SK-N-MC (cell line): ENCODE data around the gene DCAF4.

Experiments
- DNase-seq: peaks from one replicate; pipeline ENCODE4 v3.0.0-alpha.2; 2011; ENCODE audit warnings: low read depth, low spot score
- H3K27ac ChIP-seq: fragments of 200-600 bp; sonication (generic); 2 replicates; pipeline ENCODE4 v1.5.1; 2016; ENCODE audit warnings: mixed run types
- H3K36me3 ChIP-seq: fragments of 200-600 bp; sonication (generic); 2 replicates; pipeline ENCODE4 v1.6.1; 2017; ENCODE audit warnings: antibody characterized with exemption, low read length, mixed read lengths; ENCODE audit not compliant: insufficient read depth
- H3K4me3 ChIP-seq: fragments of 200-600 bp; sonication (generic); 2 replicates; pipeline ENCODE4 v1.5.1; 2016
- H3K9ac ChIP-seq: fragments of 200-600 bp; sonication (generic); 2 replicates; pipeline ENCODE4 v1.8.0; 2017; ENCODE audit warnings: mixed run types, mixed read lengths; ENCODE audit not compliant: insufficient read length
- H3K9me3 ChIP-seq: fragments of 200-600 bp; sonication (generic); 2 replicates; pipeline ENCODE4 v1.6.1; 2017; ENCODE audit warnings: low read depth, mild to moderate bottlenecking, antibody characterized with exemption, low read length, moderate library complexity, mixed read lengths
- EZH2 ChIP-seq: fragments of 200-600 bp; sonication (generic); IDR thresholded peaks from one replicate; pipeline ENCODE4 v1.6.1; 2017; ENCODE audit warnings: antibody characterized with exemption
- FOXP2 ChIP-seq: optimal IDR thresholded peaks from 2 replicates; pipeline ENCODE3; 2011; ENCODE audit warnings: mild to moderate bottlenecking, moderate library complexity; ENCODE audit not compliant: insufficient read depth; ENCODE audit errors: extremely low read length, control extremely low read depth
- POLR2AphosphoS5 ChIP-seq: IDR thresholded peaks from 2 replicates; pipeline ENCODE4 v1.6.1; 2012; ENCODE audit warnings: mild to moderate bottlenecking, low read depth, low read length, borderline replicate concordance

DCAF4 gene

DNA sequence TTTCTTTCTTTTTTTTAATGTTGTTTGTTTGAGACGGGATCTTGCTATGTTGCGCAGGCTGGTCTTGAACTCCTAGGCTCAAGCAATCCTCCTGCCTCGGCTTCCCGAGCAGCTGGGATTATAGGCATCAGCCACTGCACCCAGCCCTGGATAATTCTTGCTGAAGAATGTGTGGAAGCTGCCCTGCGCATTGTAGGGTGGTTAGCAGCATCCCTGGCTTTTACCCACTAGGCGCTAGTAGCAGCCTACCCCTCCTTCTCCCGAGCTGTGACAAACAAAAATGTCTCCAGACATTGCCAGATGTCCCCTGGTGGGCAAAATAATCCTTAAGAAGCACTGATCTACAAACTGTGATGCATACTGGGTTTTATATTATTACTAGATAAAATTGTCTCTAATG lies 6.6 kb downstream of the DCAF4 start:
- no peak overlapping the region for H3K9ac ChIP-seq
- H3K4me3 ChIP-seq = no peak overlapping the region
- DNase-seq = no peak
- no peaks in the 10 kb centered on the region for H3K9me3 ChIP-seq
- no peak for TF ChIP-seq FOXP2
- TF ChIP-seq POLR2AphosphoS5 = no peak
- no peak for TF ChIP-seq EZH2
- H3K27ac ChIP-seq = no peak overlapping the region
- peaks cover 3% of the 10 kb centered on the region; the same call in 1 of the 2 replicates for H3K36me3 ChIP-seq

DNA sequence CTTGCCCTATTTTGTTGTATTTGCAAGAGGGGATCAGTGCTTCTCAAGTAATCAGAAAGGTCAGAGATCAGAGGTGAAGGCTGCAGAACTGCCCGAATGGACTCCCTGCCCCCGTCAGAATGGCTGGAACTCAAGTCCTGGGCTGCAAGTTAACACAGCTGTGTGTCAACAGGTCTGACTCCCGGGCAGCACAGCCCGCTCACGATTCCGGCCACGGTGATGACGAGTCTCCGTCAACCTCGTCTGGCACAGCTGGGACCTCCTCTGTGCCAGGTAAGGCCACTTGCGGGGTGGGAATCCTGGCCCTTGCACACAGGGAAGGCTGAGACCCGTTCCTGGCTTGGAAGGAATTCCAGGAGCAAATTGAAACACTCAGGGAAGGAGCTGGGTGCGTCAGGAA lies 13.4 kb downstream of the DCAF4 start:
- H3K9me3 ChIP-seq = no peaks in the 10 kb centered on the region
- H3K36me3 ChIP-seq = peaks cover 48% of the 10 kb centered on the region; the same call in 1 of the 2 replicates
- no peak overlapping the region for H3K9ac ChIP-seq
- TF ChIP-seq FOXP2 (no peak), POLR2AphosphoS5 (no peak), EZH2 (no peak)
- DNase-seq = no peak
- no peak overlapping the region for H3K27ac ChIP-seq
- H3K4me3 ChIP-seq = no peak overlapping the region

DNA sequence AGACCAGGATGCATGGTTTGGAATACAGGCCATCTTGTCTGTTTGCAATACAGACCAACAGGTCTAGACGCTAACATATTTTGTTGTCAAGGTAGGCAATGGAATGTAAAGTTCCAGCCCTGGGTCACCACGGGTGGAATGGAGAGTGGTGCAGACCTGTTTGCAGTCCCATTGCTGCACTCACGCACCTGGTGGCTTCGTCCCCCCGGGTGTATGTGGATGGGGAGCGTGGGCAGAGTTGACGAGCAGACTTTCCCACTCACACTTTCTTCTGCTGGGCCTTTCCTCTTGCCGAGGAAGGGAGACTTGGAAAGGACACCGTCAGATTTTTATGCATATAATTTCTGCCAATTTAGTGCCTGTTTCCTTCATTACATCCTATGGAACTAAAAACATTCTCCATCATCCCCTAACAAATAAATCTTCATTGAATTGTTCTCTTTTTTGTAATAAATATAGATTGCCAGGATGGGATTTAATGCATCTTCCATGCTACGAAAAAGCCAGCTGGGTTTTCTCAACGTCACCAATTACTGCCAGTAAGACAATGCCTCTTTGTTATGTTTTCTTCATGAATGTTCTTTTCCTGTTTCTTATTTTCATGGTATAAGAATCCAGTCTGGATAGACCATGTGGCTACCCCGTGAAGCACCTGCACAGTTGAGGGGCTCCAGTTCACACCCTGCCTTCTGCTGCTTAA lies 15.2 kb downstream of the DCAF4 start:
- peaks cover 49% of the 10 kb centered on the region; the same call in 1 of the 2 replicates for H3K36me3 ChIP-seq
- no peak overlapping the region for H3K4me3 ChIP-seq
- TF ChIP-seq POLR2AphosphoS5 (no peak), FOXP2 (no peak), EZH2 (no peak)
- H3K27ac ChIP-seq = no peak overlapping the region
- H3K9ac ChIP-seq = no peak overlapping the region
- DNase-seq = no peak
- H3K9me3 ChIP-seq = no peaks in the 10 kb centered on the region

DNA sequence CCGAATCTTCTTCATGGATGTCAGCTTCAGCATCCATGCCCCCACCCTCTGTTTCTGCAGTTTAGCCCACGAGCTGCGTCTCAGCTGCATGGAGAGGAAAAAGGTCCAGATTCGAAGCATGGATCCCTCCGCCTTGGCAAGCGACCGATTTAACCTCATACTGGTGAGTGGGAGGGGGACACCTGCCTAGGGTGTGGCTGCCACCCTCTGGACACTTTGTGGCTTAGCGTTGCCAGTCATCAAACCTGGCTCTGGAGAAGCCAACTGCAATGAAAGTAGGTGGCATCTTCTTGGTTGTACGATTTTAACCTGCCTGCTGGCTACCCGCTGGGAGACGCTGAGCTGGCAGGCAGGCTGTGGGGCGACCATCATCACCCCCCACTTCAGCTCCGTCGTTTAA lies 16.7 kb downstream of the DCAF4 start:
- H3K9ac ChIP-seq = no peak overlapping the region
- no peak overlapping the region for H3K27ac ChIP-seq
- no peaks in the 10 kb centered on the region for H3K9me3 ChIP-seq
- no peak for TF ChIP-seq EZH2
- no peak for TF ChIP-seq POLR2AphosphoS5
- no peak for TF ChIP-seq FOXP2
- DNase-seq = no peak
- H3K36me3 ChIP-seq = peaks cover 55% of the 10 kb centered on the region; the same call in 1 of the 2 replicates
- no peak overlapping the region for H3K4me3 ChIP-seq

DNA sequence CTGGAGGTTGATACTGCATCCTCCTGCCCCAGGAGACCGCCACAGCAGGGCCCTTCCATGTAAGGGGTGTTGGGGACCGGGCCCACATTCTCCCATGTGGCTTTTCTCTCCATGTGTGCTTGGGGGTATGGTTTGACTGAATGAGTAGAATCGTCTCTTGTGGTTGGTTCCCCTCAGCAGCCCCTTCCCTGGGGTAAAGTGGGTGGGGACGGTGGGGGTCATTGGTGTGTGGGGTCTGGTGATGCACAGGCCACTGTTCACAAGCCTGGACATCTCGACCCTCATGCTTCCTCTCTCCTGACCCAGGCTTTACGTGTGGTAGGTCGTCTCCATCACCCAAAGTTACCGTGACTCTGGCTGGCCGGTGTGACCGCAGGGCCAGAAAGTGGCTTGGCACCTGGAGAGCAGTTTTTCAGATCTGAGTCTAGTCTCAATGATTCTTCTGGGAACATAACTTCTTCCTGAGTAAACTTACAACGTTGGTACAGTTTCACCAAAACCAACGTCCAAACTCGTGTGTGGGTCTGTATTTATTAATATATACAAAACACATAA lies 17.7 kb downstream of the DCAF4 start:
- no peak for DNase-seq
- Histone ChIP-seq H3K36me3 (peaks cover 48% of the 10 kb centered on the region; the same call in 1 of the 2 replicates), H3K27ac (no peak overlapping the region), H3K4me3 (no peak overlapping the region), H3K9ac (no peak overlapping the region), H3K9me3 (no peaks in the 10 kb centered on the region)
- TF ChIP-seq FOXP2 (no peak), POLR2AphosphoS5 (no peak), EZH2 (no peak)

DNA sequence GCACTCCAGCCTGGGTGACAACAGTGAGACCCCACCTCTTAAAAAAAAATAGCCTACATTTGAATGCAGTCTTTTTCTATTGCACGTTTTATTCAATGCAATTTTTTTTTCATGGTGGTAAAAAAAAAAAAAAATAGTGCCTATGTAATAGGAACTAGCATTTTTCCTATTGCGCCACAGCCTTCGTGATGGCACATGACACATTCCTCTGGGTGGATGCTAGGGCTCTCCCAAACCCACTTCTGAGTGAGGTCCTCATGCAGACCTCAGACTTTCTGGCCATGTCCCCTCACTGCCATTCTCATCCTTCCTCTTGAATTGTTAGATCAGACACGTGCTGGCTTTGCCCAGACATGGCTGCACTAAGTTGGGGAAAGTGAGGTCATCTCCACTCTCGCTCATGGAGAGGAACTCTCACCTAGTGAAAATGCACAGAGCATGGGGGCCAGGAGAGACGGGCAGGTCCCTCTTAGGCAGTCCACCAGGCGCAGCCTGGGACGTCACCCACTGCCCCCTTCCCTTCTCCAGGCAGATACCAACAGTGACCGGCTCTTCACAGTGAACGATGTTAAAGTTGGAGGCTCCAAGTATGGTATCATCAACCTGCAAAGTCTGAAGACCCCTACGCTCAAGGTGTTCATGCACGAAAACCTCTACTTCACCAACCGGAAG lies 19.2 kb downstream of the DCAF4 start:
- Histone ChIP-seq H3K36me3 (peaks cover 36% of the 10 kb centered on the region; the same call in 1 of the 2 replicates), H3K27ac (no peak overlapping the region), H3K9me3 (no peaks in the 10 kb centered on the region), H3K9ac (no peak overlapping the region), H3K4me3 (no peak overlapping the region)
- TF ChIP-seq FOXP2 (no peak), EZH2 (no peak), POLR2AphosphoS5 (no peak)
- DNase-seq = no peak

DNA sequence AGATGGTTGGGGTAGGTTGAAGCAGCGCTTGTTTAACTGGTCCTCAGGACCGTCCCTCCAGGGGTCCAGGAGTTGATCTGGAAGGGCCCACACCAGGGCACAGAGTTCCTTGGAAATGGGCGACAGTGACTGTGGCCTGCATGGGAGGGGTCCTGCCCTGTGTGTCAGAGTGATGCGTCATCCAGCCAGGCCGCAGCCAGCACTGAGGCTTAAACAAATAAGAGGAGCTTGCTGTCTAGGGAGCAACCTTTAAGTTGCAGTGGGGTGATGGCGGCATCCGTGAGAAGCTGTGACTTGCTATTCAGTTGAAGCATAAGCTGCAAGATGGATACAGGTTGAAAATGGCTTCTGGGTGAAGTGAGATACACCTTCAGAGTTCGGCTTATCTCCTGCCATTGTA lies 20.2 kb downstream of the DCAF4 start:
- no peak for DNase-seq
- no peak overlapping the region for H3K4me3 ChIP-seq
- H3K9me3 ChIP-seq = no peaks in the 10 kb centered on the region
- peaks cover 32% of the 10 kb centered on the region; the same call in 1 of the 2 replicates for H3K36me3 ChIP-seq
- no peak for TF ChIP-seq POLR2AphosphoS5
- no peak for TF ChIP-seq FOXP2
- TF ChIP-seq EZH2 = no peak
- no peak overlapping the region for H3K9ac ChIP-seq
- no peak overlapping the region for H3K27ac ChIP-seq

DNA sequence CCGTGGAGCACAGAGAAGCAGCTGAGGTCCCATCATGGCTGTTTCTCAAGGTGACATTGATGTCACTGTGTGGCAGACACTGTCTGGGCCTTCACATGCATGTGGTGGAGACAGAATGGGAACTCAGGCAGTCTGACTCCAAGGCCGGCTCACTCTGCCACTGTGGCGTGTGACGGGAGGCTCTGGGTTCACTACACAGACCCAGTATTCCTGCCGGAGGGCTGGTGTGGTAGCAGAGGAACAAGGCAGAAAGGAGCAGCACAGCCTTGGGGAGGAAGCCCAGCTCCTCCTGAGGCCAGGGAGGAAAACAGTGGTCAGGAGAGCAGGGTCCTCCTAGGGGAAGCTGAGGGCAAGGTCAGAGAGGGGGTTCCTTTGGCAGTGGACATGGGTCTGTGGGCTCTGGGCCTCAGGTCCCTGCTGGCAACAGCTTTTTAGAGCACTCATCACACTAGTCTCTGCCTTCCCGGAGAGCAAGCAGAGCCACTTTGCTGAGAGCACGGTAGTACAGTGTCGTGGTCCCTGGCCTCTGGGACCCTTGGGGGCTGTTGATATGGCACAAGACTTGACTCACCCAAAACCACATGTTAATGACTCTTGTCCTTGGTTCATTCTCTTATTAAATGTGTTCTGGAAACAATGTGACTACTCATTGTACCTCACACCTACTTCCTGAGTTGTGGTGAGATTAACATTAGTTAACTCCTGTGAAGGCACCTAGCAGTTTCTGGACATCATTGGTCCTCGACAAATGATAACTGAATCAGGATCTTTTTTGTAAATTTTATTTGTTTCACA lies 21.3 kb downstream of the DCAF4 start:
- DNase-seq = no peak
- Histone ChIP-seq H3K27ac (no peak overlapping the region), H3K9ac (no peak overlapping the region), H3K9me3 (no peaks in the 10 kb centered on the region), H3K4me3 (no peak overlapping the region), H3K36me3 (peaks cover 21% of the 10 kb centered on the region; the same call in 1 of the 2 replicates)
- no peak for TF ChIP-seq POLR2AphosphoS5
- TF ChIP-seq EZH2 = no peak
- TF ChIP-seq FOXP2 = no peak
